ENCODE data around the gene FHIT. TPM values are rescaled to one million over a fixed set of nuclear protein-coding genes. Genes with fewer than 3 reads are reported as not detected.

The FHIT gene
- total RNA-seq, 4 donors from 2014 or later: 4.4 to 10.6 (median 8.4) TPM

- TF ChIP-seq CTCF (IDR thresholded peaks at IDR 0.05; ENCODE audit: low read depth): no peak
Measured at GRCh38 chr3:60536420-60536819, 714.8 kb downstream of the FHIT start.

- no peak for TF ChIP-seq CTCF (IDR thresholded peaks at IDR 0.05; ENCODE audit: low read depth)
Measured at GRCh38 chr3:60531759-60532158, 719.5 kb downstream of the FHIT start.

GRCh38 chr3:60528651-60529050 is 722.6 kb downstream of the FHIT start:
- no peak for TF ChIP-seq CTCF (IDR thresholded peaks at IDR 0.05; ENCODE audit: low read depth)

- TF ChIP-seq CTCF (IDR thresholded peaks at IDR 0.05; ENCODE audit: low read depth): no peak
Measured at GRCh38 chr3:60523536-60523935, 727.7 kb downstream of the FHIT start.

- no peak for TF ChIP-seq CTCF (IDR thresholded peaks at IDR 0.05; ENCODE audit: low read depth)
Measured at GRCh38 chr3:60517134-60517533, 734.1 kb downstream of the FHIT start.

GRCh38 chr3:60514866-60515265 is 736.4 kb downstream of the FHIT start:
- TF ChIP-seq CTCF (IDR thresholded peaks at IDR 0.05; ENCODE audit: low read depth): no peak

- no peak for TF ChIP-seq CTCF (IDR thresholded peaks at IDR 0.05; ENCODE audit: low read depth)
Measured at GRCh38 chr3:60514085-60514649, 737.1 kb downstream of the FHIT start.

Measured in subcutaneous adipose tissue (tissue), 4 donors.